Iris pigment epithelial cell (primary cell): ENCODE measurements around the gene CCDC88C.

Experiments used
- DNase-seq: peaks from one replicate; pipeline ENCODE4 v3.0.0-alpha.2; 2011; ENCODE audit warnings: low read depth

The CCDC88C gene

DNA sequence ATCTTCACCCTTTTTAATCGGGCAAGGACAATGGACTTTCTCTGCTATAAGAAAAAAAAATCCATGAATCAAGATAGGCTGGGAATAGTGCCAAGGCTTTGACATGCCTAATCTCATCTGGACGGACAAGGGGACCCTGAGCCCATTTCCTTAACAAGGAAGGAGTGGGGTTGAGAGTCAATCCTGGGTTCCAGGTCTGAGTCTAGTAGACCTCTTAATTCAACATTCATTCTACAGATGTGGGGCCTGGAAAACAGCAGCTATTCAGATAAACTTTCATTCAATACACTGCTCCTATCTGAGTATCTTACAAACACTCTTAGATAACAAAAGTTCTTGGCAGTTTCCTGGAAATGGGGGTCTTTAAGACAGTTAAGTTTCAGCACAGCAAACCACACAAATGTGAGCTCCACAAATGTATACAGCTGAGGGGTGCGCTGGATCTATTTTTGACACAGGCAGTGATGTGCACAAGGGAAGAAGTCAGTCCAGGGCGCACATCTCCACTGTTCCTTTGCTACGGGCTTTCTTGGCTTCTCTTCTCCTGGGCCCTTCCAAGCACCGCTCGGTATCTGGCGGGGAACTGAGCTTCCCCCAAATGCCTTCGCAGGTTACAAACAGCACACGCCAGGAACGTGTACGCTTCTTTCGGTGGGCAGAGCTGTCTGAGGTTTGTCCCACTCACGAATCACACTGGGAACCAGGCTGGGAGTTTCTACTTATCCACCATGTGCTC is 90.9 kb downstream of the CCDC88C start:
- no peak for DNase-seq

DNA sequence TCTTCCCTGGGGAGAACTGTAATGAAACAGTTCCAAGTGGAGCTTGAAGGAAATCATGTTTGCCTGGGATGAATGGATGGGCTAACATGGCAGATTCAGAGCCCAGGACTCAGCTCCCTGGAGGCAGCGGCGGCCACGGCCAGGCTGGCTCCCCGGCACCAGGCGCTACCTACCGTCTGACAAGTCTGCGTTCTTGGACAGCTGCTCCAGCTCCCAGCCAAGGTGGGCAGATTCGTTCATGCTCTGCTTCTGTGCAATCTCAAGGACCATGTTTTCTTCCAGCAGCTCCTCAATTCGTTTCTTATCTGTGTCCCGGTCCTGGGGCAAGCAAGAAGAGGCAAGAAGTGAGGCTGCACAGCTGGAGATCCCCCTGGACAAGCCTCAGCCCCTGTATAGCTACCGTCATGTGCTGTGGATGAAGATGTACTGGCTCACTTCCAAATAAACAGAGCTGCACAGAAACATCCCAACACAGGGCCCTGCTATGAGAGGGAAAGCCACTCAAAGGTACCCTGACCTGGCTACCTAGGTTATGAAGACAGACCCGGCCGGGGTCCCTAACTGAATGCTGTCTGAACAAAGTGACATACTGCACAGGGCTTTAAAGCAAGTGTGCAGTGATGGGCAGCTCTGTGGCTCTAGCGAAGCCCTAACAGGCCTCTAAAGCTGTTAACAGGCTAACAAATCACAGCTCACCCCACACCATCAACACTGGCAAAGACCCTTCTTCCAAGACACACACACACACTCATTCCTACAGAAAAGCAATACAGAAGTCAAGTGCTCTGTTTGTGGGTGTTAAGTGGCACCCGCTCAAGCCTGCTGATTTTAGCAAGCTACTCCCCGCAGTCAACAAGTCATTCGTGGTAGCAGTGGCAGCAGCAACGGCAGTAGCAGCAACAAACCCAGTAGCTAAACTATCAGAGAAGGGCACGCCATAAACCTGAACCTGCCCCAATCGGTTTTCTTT is 92.7 kb downstream of the CCDC88C start:
- no peak for DNase-seq

DNA sequence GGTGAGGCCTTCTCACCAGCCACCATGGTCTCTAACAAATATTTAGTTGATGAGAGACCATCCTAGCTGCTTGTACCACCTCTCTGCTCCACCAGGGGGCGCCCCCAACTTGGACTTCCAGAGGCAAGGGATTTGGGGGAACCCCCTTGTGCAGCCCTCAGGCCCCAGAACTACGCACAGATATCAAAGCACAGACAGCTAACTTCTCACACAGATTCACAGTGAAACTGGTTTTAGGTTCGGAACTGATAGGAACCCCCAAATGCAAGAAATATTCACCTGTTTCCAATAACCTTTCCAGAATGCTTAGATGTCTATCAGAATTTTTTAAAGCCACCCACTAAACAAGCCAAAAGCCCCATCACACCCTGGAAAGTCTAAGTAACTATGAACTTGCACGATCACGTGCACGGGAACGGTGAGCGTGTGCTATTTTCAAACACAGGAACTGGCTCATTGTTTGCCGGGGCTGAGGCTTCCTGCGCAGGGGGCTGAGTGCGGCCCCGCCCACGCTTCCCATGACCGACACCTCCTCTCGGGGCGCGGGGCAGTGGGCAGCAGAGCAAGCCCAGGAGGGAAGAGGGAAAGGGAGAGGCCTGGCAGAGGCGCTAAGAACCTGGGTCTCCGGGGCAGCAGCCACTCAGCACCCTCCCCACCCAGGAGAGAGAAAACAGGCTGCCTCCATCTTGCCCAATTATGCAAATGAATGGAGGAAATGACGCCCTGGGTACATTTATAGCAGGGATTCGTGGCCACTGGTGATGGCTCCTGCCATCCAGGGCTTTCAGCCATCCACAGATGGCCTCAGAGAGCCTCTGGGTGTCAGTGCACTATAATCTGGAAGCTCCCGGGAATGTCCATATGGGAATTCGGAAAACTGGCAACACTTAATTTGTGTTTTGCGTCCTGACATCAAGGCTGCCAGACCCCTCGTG is 93.7 kb downstream of the CCDC88C start:
- DNase-seq, result peak; percentile 68

DNA sequence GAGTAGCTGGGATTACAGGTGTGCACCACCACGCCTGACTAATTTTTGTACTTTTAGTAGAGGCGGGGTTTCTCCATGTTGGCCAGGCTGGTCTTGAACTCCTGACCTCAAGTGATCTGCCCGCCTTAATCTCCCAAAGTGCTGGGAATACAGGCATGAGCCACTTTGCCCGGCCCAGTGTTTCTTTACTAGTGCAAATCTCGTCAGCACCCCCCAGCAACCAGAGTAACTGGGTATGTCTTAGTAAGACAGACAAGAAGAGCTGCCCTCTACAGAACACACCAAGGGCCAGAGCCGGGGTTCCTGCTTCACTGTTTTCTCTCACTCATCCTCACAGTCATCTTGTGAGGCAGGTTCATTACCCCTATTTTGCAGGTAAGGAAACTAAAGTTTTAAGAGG is 94.6 kb downstream of the CCDC88C start:
- no peak for DNase-seq

DNA sequence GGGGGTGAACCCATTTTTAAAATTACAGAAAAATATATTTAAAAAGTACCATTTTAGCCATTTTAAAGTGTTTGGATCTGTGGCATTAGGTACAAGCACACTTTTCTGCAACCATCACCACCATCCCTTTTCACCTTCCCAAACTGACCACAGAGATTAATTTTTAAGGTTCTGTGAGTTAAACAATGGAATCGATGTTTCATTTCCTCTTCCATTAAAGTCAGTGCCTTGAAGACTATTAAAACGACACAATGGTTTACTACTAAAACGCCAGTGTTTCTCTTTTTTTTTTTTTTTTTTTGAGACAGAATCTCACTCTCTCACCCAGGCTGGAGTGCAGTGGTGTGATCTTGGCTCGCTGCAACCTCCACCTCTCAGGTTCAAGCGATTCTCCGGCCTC is 95.0 kb downstream of the CCDC88C start:
- DNase-seq, result no peak

DNA sequence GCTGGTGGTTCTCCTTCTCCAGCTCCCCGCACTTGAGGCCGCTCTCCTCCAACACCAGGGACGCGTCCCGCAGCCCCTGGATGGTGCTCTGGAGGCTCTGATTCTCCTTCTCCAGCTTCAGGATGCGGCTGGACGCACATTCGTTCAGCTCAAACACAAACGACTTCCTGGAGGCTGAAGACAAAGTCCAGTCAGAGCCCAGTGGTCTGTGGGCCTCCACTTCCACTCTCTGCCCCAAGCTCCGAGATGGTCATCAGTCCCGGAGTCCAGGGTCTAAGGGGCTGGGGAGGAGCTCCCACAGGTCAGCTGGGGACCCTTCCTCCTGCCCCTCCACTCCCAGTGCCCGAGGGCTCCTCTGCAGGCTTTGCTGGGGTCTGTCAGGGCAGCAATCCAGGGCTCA is 96.5 kb downstream of the CCDC88C start:
- no peak for DNase-seq

DNA sequence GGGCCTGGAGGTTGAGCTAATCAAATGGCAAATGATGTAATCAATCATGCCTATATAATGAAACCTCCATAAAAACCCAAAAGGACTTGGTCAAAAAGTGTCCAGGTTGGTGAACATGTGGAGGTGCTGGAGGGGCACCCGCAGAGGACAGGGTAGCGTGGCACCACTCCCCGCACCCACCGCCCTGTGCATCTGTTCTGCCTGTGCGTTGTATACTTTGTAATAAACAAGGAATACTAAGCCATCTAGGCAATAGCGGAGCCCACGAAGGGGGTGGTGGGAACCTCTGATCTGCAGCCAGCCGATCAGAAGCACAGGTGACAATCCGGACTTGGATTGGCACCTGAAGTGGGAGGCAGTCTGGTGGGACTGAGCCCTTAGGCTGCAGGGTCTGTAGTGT is 97.4 kb downstream of the CCDC88C start:
- DNase-seq, result no peak

DNA sequence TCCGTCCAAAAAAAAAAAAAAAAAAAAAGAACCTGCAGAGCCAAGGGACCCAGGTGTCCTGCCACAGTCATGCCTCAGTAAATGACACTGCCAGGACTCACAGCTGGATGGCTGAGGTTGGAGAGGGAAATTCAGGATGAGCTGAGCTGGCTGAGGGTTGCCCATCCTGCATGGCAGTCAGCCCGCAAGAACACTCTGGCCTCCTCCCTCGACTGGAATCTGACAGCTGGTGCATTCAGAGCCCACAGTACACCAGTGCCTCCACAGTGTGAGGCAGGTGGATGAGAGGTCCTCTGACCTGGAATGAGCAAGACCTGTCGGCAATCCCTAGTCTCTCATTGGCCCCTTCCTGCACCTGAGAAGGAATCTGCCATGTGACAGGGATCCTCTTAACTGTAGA is 98.7 kb downstream of the CCDC88C start:
- DNase-seq, result no peak

DNA sequence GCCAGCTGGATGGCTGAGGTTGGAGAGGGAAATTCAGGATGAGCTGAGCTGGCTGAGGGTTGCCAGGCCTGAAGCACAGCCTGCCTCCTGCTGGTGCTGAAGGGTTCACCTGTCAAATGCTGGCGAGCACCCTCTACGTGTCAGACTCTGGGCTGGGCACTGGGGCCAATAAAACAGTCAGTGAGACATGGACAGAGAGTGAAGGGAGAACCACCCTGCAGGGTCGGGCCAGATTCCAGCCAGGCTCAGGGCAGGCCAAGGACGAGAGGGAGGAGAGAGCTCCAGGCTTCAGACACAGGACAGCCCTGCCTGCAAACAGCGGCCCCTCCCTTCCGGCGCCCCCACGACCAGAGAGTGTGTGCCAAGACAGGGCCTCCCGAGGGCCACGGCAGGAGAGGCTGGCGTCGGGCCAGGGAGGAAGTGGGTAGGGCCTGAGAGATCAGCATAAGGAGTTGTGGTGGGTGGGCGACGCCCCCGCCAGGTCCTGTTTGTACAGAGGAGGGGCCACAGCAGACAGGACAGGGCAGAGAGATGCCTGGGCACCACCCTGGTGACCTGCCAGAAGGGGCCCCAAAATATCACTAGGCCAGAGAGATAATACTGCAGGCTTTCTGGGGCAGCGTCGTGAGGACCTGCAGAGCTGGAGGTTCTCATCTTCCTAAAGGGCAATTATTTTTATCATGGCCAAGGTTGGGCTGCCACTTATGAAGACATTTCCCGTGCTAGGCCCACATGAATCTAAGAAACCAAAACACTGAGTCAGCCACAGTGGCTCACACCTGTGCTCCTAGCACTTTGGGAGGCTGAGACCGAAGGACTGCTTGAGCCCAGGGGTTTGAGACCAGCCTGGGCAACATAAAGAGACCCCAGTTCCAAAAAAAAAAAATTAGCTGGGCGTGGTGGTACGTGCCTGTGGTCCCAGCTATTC is 100.0 kb downstream of the CCDC88C start:
- no peak for DNase-seq

DNA sequence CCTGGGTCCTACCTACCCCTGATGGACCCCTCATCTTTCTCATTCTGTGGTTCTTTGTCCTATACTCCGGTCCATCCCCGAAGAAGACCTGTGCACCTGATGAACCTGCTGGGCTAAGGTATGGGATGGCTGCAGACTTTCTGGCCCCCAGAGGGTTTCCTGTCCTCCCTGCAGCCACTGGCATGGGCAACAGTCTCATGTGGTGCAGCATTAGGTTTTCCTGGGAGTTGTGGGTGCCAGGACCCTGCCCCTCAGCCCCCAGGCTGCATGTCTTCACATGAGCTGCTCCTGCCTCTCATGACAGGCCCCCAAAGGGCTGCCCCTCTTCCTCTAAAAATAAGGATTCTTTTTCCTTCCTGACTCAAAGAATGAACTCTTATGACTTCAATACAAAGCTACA is 100.9 kb downstream of the CCDC88C start:
- no peak for DNase-seq

DNA sequence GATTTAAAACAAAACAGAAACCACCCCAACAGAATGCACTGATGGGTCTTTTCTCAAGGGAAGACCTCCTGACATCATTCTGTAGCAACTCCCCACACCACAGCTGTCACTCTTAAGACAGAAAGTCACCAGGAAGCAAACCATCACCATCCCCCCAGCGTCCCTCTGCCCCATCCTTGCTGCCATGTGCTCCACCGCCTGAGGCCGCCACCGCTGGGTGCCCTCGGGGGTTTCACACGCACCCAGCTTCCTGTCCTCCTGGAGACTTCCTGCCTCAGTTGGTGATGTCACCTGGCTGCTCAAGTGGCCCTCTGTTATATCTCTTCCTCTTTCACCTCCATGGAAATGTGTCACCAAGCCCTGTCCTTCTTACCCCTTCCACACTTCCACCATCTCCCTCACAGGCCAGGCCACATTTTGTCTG is 101.8 kb downstream of the CCDC88C start:
- no peak for DNase-seq

DNA sequence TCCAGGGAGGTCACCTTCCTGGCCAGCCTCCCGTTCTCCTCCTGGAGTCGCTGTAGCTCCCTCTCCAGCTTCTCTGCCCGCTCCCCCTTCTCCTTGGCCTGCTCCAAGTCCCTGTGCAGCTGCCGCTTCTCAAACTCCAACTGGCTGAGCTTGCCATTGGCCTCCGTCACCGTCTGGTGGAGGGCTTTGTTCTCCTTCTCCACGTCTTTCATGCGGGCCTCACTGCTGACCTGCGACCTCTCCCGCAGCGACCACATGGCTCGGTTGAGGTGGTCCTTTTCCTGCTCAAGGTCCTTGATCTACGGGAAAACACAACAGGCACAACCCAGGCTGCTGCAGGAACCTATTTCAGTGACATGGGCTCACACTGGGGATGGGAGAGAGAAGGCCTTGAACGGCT is 103.8 kb downstream of the CCDC88C start:
- DNase-seq, result no peak

DNA sequence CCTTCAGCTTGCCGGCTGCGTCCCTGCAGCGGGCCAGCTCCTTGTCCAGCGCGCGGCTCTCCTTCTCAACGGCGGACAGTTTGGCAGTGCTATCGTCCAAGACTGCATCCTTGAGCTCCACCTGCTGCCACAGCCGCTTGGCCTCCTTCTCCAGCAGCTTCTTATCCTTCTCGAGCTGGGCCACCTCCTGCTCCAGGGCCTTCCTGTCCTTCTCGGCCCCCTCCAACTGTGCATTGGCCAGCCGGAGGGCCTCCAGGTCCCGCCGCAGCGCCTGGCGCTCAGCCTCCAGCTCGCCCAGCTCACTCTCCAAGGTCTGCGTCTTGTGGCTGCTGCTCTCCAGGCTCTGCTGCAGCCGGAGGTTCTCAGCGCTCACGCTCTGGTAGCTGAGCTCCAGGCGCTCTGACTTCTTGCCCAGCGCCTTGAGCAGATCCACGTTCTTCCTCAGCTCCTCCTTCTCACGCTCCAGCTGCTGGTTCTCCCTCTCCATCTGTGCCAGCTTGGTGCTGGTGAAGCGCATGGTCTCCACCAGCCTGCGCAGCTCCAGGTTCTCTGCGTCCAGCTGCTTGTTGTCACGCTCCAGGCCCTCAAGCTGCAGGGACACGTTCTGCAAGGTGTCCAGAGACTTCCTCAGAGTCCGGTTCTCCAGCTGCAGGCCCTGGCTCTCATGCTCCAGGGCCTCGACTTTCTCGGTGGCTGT is 104.3 kb downstream of the CCDC88C start:
- DNase-seq, result no peak

DNA sequence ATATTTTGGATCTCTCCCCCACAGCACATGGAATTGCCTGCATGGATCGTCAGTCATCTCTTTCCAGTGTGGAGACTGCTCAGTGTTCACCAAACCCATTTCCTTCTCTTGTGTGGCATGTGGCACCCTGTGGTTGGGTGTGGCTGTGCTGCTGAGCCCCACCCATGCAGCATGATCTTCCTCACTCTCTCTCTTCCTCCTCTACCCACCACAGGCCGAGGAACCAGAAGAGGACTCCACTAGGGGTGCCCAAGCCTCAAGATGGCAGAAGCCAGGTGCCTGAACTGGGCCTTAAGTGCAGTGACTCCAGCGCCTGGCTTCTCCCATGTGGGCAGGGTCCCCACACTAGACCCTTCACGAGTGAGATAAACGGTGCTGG is 106.3 kb downstream of the CCDC88C start:
- DNase-seq, result no peak

DNA sequence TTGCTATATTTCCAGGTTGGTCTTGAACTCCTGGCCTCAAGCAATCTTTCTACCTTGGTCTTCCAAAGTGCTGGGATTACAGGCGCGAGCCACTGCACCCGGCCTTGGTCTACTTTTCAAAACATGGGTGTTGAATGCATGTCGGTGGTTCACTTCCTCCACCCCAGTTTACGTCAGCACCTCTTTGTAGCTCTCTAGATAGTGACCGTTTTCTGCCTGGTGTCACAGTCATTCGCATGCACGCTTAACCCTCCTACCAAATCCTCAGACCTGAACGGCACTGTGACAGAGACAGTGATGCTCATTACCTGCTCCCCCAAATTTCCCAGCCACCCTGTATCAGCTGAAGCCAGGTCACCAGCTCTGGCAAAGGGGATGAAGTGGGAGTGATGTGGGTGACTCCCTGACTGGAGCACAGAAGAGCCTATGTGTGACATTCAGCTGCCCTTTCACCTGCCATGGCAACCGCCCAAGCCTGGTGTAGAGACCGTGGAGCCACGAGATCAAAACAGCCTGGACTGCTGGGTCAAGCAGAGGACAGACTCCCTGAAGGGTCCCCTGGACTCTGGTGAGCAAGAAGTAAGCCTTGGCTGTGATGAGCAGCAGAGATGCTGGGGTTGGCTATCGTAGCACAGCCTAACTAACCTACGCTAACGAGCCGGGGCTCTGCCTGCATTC is 106.9 kb downstream of the CCDC88C start:
- no peak for DNase-seq

DNA sequence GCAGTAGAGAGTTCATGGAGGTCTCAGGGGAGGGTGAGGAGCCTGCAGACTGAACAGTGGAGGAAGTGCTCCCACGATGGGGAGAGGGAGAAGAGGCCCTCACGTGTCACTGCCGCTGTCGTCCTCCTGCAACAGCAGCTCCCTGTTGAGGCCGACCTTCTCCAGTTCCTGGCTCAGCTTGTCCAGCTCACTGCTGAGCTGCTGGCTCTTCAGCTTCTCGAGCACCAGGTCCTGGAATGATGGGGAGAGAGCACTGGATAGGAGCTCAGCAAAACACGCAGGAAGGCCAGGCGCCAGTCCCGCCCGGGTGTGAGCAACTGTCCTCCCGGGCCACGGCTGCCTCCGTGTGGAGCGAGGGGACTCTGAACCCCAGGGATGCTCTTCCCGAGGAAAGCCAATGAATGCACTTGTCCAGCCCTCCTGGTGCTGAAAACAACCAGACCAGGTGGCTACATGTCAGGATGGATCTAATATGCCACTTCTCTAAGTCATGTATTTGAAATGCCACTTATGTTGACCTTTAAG is 107.8 kb downstream of the CCDC88C start:
- no peak for DNase-seq

DNA sequence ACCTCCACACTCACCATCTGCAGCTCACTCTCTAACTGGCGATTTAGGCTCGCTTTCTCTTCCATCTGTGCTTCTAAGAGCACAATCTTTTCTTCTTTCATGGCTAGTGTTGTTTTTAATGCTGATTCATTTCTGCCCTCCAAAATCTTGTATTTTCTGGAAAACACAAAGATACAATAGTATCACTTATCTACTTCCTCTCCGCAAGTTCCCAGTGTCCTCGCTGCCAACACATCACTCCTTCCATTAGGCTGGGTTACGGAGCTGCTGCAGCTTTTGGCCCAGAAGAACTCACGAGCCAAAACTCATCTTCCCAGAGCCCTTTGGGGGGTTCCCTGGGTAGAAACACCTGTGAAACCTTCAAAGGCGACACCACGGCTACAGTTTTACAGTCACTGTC is 109.3 kb downstream of the CCDC88C start:
- DNase-seq, result no peak

DNA sequence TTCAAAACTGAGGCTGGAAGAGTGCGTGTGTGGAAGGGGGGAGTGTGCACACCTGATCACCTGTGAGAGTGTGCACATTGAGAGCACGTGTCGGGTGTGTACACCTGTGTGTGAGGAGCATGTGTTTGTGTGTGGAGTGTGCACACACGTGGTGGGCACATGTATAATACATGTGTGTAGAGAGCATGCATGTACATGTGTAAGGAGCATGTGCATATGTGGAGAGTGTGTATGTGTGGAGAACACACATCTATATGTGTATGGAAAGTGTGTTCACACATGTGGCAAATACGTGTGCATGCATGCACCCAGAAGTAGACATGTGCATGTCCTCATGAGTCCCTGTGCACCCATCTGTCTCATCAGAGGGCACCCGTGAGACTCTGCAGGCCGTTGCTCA is 110.0 kb downstream of the CCDC88C start:
- DNase-seq, result no peak

DNA sequence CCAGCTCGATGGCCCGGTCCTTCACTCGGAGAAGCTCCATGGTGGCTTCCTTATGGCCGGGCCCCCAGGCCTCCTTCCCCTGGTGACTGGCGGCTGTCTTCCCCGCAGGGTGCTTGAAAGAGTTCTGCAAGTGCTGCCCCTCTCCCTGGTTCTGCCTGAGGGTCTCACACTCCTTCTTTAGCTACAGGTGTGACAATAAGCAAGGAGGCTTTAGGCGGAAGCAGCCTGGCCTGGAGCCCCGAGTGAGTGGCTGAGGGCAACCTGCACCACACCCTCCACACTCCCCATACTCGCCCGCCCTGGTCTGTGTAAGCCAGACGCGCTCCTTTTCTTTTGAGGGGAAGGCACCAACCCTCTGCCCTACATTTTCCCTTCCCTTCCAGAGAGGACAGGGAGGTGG is 110.6 kb downstream of the CCDC88C start:
- no peak for DNase-seq

DNA sequence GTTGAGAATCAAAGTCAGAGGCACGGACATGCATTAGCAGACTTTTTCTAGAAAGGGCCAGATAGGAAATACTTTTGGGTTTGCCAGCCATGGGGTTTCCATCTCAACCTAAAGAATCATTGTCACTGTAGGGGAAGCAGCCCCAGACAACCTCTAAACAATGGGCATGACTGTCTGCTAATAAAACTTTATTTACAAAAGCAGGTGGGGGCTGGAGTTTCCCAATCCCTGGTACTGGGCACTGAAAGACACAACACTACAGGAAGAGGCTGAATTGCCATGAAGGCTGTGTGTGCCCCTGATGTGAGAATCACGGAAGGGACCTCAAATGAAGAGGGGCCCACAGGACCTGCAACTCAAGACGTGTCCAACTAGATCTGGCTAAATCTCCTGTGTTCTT is 111.1 kb downstream of the CCDC88C start:
- DNase-seq, result no peak
